HEK293 (cell line): Measurements from ENCODE around the gene STRN3.

Experiments
- CTCF ChIP-seq: fragments of 450-650 bp; formaldehyde crosslinking; IDR thresholded peaks from 2 replicates; pipeline ENCODE4 v1.5.1; 2016; ENCODE audit warnings: missing biosample characterization, missing genetic modification characterization
- ZNF112 ChIP-seq: fragments of 450-650 bp; formaldehyde crosslinking; IDR thresholded peaks from 2 replicates; pipeline ENCODE4 v1.5.0; 2017; ENCODE audit warnings: missing biosample characterization, missing genetic modification characterization
- ZSCAN18 ChIP-seq: fragments of 450-650 bp; formaldehyde crosslinking; IDR thresholded peaks from 2 replicates; pipeline ENCODE4 v1.5.1; 2016; ENCODE audit warnings: missing biosample characterization, missing genetic modification characterization

- TF ChIP-seq CTCF (tag by site-specific recombination) (no peak), ZSCAN18 (tag by site-specific recombination) (no peak), ZNF112 (tag by site-specific recombination) (no peak)
Measured at GRCh38 chr14:30861200-30861599, 165.0 kb downstream of the STRN3 start.
